ENCODE results near the gene ADRA2B. TPM values are rescaled to one million over a fixed set of nuclear protein-coding genes. Genes with fewer than 3 reads are reported as not detected.
A peak's percentile ranks its signal among the peaks of the same experiment; 100 is the strongest.

ADRA2B gene
- total and polyA plus RNA-seq, 5 donors from 2014 or later = 1.0 TPM; not detected in 4

GRCh38 chr2:96131813-96132745 is 15.7 kb upstream of the ADRA2B start:
- Mint-ChIP-seq H3K27me3 (no peaks in the 10 kb centered on the region), H3K9me3 (peaks cover 0 to 2% (median 0%) of the 10 kb centered on the region in 7 donors), H3K27ac (peak overlapping the region; percentile 76 to 95 (median 89)), H3K4me3 (peak overlapping the region in 1 of 4 donors; percentile 54), H3K36me3 (peaks cover 30% of the 10 kb centered on the region), H3K4me1 (peaks cover 2 to 17% (median 8%) of the 10 kb centered on the region in 4 donors)
- H3K27ac ChIP-seq (ENCODE audit: insufficient read depth, low read length, poor library complexity, severe bottlenecking) = no peak overlapping the region
- DNase-seq = no peak
- H3K36me3 ChIP-seq (ENCODE audit: control insufficient read depth, insufficient read depth, low read length) = peaks cover 4% of the 10 kb centered on the region
- H3K9me3 ChIP-seq (ENCODE audit: control insufficient read depth in 2 of 2, low read length in 2 of 2) = no peaks in the 10 kb centered on the region
- ATAC-seq (ENCODE audit: low read depth in 2 of 2) = no peak
- no peaks in the 10 kb centered on the region for H3K27me3 ChIP-seq (ENCODE audit: control insufficient read depth, insufficient read depth, low read length)
- no peak overlapping the region for H3K4me3 ChIP-seq (ENCODE audit: low read depth, low read length)
- H3K4me1 ChIP-seq (ENCODE audit: control insufficient read depth, insufficient read depth, low read length, poor library complexity, severe bottlenecking) = peaks cover 3% of the 10 kb centered on the region

GRCh38 chr2:96131152-96131812 is 14.9 kb upstream of the ADRA2B start:
- Mint-ChIP-seq H3K27ac (peak overlapping the region; percentile 76 to 95 (median 89)), H3K4me3 (peak overlapping the region in 2 of 4 donors; percentile 4 to 44), H3K9me3 (peaks cover 0 to 2% (median 0%) of the 10 kb centered on the region in 7 donors), H3K4me1 (peaks cover 2 to 18% (median 9%) of the 10 kb centered on the region in 4 donors), H3K27me3 (no peaks in the 10 kb centered on the region), H3K36me3 (peaks cover 36% of the 10 kb centered on the region)
- peak in 1 of 3 donors; percentile 57 for DNase-seq
- Histone ChIP-seq H3K4me3 (ENCODE audit: low read depth, low read length) (no peak overlapping the region), H3K4me1 (ENCODE audit: control insufficient read depth, insufficient read depth, low read length, poor library complexity, severe bottlenecking) (peaks cover 3% of the 10 kb centered on the region), H3K9me3 (ENCODE audit: control insufficient read depth in 2 of 2, low read length in 2 of 2) (no peaks in the 10 kb centered on the region), H3K27me3 (ENCODE audit: control insufficient read depth, insufficient read depth, low read length) (no peaks in the 10 kb centered on the region), H3K27ac (ENCODE audit: insufficient read depth, low read length, poor library complexity, severe bottlenecking) (no peak overlapping the region), H3K36me3 (ENCODE audit: control insufficient read depth, insufficient read depth, low read length) (peaks cover 5% of the 10 kb centered on the region)
- ATAC-seq (ENCODE audit: low read depth in 2 of 2) = peak in 1 of 2 donors; percentile 53

GRCh38 chr2:96130483-96130882 is 14.1 kb upstream of the ADRA2B start:
- Histone ChIP-seq H3K4me1 (ENCODE audit: control insufficient read depth, insufficient read depth, low read length, poor library complexity, severe bottlenecking) (peaks cover 3% of the 10 kb centered on the region), H3K4me3 (ENCODE audit: low read depth, low read length) (no peak overlapping the region), H3K9me3 (ENCODE audit: control insufficient read depth in 2 of 2, low read length in 2 of 2) (no peaks in the 10 kb centered on the region), H3K36me3 (ENCODE audit: control insufficient read depth, insufficient read depth, low read length) (peaks cover 10% of the 10 kb centered on the region), H3K27ac (ENCODE audit: insufficient read depth, low read length, poor library complexity, severe bottlenecking) (no peak overlapping the region), H3K27me3 (ENCODE audit: control insufficient read depth, insufficient read depth, low read length) (no peaks in the 10 kb centered on the region)
- H3K27ac Mint-ChIP-seq = peak overlapping the region; percentile 76 to 89 (median 88)
- H3K36me3 Mint-ChIP-seq = peaks cover 41% of the 10 kb centered on the region
- H3K9me3 Mint-ChIP-seq = peaks cover 0 to 2% (median 0%) of the 10 kb centered on the region in 7 donors
- DNase-seq = no peak
- H3K4me1 Mint-ChIP-seq = peaks cover 2 to 18% (median 10%) of the 10 kb centered on the region in 4 donors
- H3K27me3 Mint-ChIP-seq = no peaks in the 10 kb centered on the region
- no peak for ATAC-seq (ENCODE audit: low read depth in 2 of 2)
- no peak overlapping the region for H3K4me3 Mint-ChIP-seq

GRCh38 chr2:96129528-96130120 is 13.3 kb upstream of the ADRA2B start:
- peaks cover 3% of the 10 kb centered on the region for H3K4me1 ChIP-seq (ENCODE audit: control insufficient read depth, insufficient read depth, low read length, poor library complexity, severe bottlenecking)
- no peak overlapping the region for H3K4me3 ChIP-seq (ENCODE audit: low read depth, low read length)
- DNase-seq (no peak), ATAC-seq (ENCODE audit: low read depth in 2 of 2) (no peak)
- no peaks in the 10 kb centered on the region for H3K27me3 Mint-ChIP-seq
- H3K9me3 Mint-ChIP-seq = peaks cover 0 to 2% (median 0%) of the 10 kb centered on the region in 7 donors
- H3K9me3 ChIP-seq (ENCODE audit: control insufficient read depth in 2 of 2, low read length in 2 of 2) = no peaks in the 10 kb centered on the region
- H3K27me3 ChIP-seq (ENCODE audit: control insufficient read depth, insufficient read depth, low read length) = no peaks in the 10 kb centered on the region
- H3K27ac ChIP-seq (ENCODE audit: insufficient read depth, low read length, poor library complexity, severe bottlenecking) = no peak overlapping the region
- H3K4me3 Mint-ChIP-seq = no peak overlapping the region
- H3K27ac Mint-ChIP-seq = peak overlapping the region in 2 of 3 donors; percentile 42 to 48
- H3K4me1 Mint-ChIP-seq = peaks cover 4 to 18% (median 11%) of the 10 kb centered on the region in 4 donors
- H3K36me3 ChIP-seq (ENCODE audit: control insufficient read depth, insufficient read depth, low read length) = peaks cover 10% of the 10 kb centered on the region
- H3K36me3 Mint-ChIP-seq = peaks cover 41% of the 10 kb centered on the region

- peaks cover 0 to 2% (median 0%) of the 10 kb centered on the region in 7 donors for H3K9me3 Mint-ChIP-seq
- H3K27me3 Mint-ChIP-seq = no peaks in the 10 kb centered on the region
- H3K4me3 ChIP-seq (ENCODE audit: low read depth, low read length) = no peak overlapping the region
- no peaks in the 10 kb centered on the region for H3K27me3 ChIP-seq (ENCODE audit: control insufficient read depth, insufficient read depth, low read length)
- H3K4me1 ChIP-seq (ENCODE audit: control insufficient read depth, insufficient read depth, low read length, poor library complexity, severe bottlenecking) = peaks cover 3% of the 10 kb centered on the region
- DNase-seq (no peak), ATAC-seq (ENCODE audit: low read depth in 2 of 2) (no peak)
- H3K4me3 Mint-ChIP-seq = no peak overlapping the region
- H3K36me3 ChIP-seq (ENCODE audit: control insufficient read depth, insufficient read depth, low read length) = peaks cover 10% of the 10 kb centered on the region
- H3K27ac Mint-ChIP-seq = no peak overlapping the region
- peaks cover 4 to 18% (median 11%) of the 10 kb centered on the region in 4 donors for H3K4me1 Mint-ChIP-seq
- no peaks in the 10 kb centered on the region for H3K9me3 ChIP-seq (ENCODE audit: control insufficient read depth in 2 of 2, low read length in 2 of 2)
- no peak overlapping the region for H3K27ac ChIP-seq (ENCODE audit: insufficient read depth, low read length, poor library complexity, severe bottlenecking)
- peaks cover 41% of the 10 kb centered on the region for H3K36me3 Mint-ChIP-seq
Measured at GRCh38 chr2:96128456-96128855, 12.1 kb upstream of the ADRA2B start.

GRCh38 chr2:96124406-96125265 is 8.3 kb upstream of the ADRA2B start:
- Histone ChIP-seq H3K9me3 (ENCODE audit: control insufficient read depth in 2 of 2, low read length in 2 of 2) (no peaks in the 10 kb centered on the region), H3K4me3 (ENCODE audit: low read depth, low read length) (no peak overlapping the region), H3K36me3 (ENCODE audit: control insufficient read depth, insufficient read depth, low read length) (peaks cover 10% of the 10 kb centered on the region), H3K27me3 (ENCODE audit: control insufficient read depth, insufficient read depth, low read length) (no peaks in the 10 kb centered on the region), H3K4me1 (ENCODE audit: control insufficient read depth, insufficient read depth, low read length, poor library complexity, severe bottlenecking) (no peaks in the 10 kb centered on the region), H3K27ac (ENCODE audit: insufficient read depth, low read length, poor library complexity, severe bottlenecking) (no peak overlapping the region)
- H3K36me3 Mint-ChIP-seq = peaks cover 30% of the 10 kb centered on the region
- H3K4me3 Mint-ChIP-seq = peak overlapping the region in 1 of 4 donors; percentile 40
- H3K4me1 Mint-ChIP-seq = peaks cover 0 to 9% (median 6%) of the 10 kb centered on the region in 4 donors
- H3K27ac Mint-ChIP-seq = peak overlapping the region in 1 of 3 donors; percentile 21
- H3K9me3 Mint-ChIP-seq = peaks cover 0 to 1% (median 0%) of the 10 kb centered on the region in 7 donors
- ATAC-seq (ENCODE audit: low read depth in 2 of 2) (no peak), DNase-seq (no peak)
- H3K27me3 Mint-ChIP-seq = peaks cover 25% of the 10 kb centered on the region

- Histone ChIP-seq H3K4me1 (ENCODE audit: control insufficient read depth, insufficient read depth, low read length, poor library complexity, severe bottlenecking) (no peaks in the 10 kb centered on the region), H3K4me3 (ENCODE audit: low read depth, low read length) (no peak overlapping the region), H3K27ac (ENCODE audit: insufficient read depth, low read length, poor library complexity, severe bottlenecking) (no peak overlapping the region), H3K36me3 (ENCODE audit: control insufficient read depth, insufficient read depth, low read length) (peaks cover 10% of the 10 kb centered on the region), H3K9me3 (ENCODE audit: control insufficient read depth in 2 of 2, low read length in 2 of 2) (no peaks in the 10 kb centered on the region), H3K27me3 (ENCODE audit: control insufficient read depth, insufficient read depth, low read length) (no peaks in the 10 kb centered on the region)
- peaks cover 25% of the 10 kb centered on the region for H3K36me3 Mint-ChIP-seq
- no peak for ATAC-seq (ENCODE audit: low read depth in 2 of 2)
- peaks cover 0 to 9% (median 6%) of the 10 kb centered on the region in 4 donors for H3K4me1 Mint-ChIP-seq
- no peak overlapping the region for H3K27ac Mint-ChIP-seq
- H3K9me3 Mint-ChIP-seq = peaks cover 0 to 1% (median 0%) of the 10 kb centered on the region in 7 donors
- no peak for DNase-seq
- H3K27me3 Mint-ChIP-seq = peaks cover 32% of the 10 kb centered on the region
- H3K4me3 Mint-ChIP-seq = no peak overlapping the region
Measured at GRCh38 chr2:96123936-96124335, 7.6 kb upstream of the ADRA2B start.
